ENCODE data around the gene EXTL1. TPM values are rescaled to one million over a fixed set of nuclear protein-coding genes. Genes with fewer than 3 reads are reported as not detected.

Gene EXTL1
- total and polyA plus RNA-seq, 2 of the 4 experiments (the other 2 are of a cell fraction) = 0.90 to 5.2 TPM

DNA sequence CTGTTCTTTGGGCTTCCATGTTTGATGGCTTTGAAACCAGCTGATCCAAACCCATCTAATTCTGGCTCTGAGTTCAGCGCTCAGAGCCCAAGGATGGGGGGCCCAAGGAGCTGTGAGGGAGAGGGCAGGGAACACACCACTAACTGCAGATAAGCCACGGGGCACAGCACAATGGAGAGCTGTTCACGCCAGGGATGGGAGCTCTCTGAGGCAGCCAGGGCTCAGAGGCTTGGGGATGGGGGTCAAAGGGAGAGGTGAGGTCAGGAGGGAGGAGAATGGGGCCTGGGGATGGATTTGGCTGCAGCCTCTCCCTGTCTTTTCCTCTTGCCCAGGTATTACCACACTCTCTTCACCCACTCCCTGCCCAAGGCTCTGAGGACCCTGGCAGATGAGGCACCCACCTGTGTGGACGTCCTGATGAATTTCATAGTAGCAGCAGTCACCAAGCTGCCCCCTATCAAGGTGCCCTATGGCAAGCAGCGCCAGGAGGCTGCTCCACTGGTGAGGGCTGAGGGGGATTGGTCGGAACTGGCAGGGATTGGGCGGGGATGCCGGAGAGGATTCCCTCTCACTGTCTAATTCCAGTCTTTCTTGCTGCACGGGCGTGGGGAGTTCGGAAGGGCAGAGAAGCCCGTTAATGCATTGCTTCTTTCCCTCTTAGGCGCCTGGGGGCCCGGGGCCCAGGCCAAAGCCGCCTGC, 13.1 kb downstream of the EXTL1 start:
- Histone ChIP-seq H2BK120ac (ENCODE audit: low read depth, low read length) (no peak overlapping the region), H4K5ac (ENCODE audit: low read depth, low read length) (no peak overlapping the region), H4K20me1 (ENCODE audit: insufficient read depth, low read length) (no peaks in the 10 kb centered on the region), H3K18ac (ENCODE audit: low read depth, low read length) (no peak overlapping the region), H3K27ac (ENCODE audit: insufficient read depth, low read length) (no peak overlapping the region), H4K8ac (ENCODE audit: low read depth in 2 of 2, low read length in 2 of 2) (peak overlapping the region in 1 of 2 experiments; percentile 34; a peak in 1 of 4 replicates), H3K9me1 (ENCODE audit: insufficient read depth, low read length) (0 out of 2 replicates have a peak, but pooled peaks cover 3% of the 10 kb centered on the region), H4K91ac (ENCODE audit: insufficient read depth, low read depth, low read length) (no peak overlapping the region), H3K14ac (replicated peaks; ENCODE audit: low read depth, low read length) (no peak overlapping the region), H3K4me1 (ENCODE audit: control insufficient read depth, insufficient read depth, low read length) (peaks cover 6% of the 10 kb centered on the region), H2BK5ac (ENCODE audit: low read depth, low read length, poor library complexity, severe bottlenecking) (no peak overlapping the region), H3K56ac (ENCODE audit: extremely low read depth, insufficient read depth, low read length) (no peak overlapping the region), H2AK5ac (ENCODE audit: low read depth, low read length) (no peak overlapping the region), H2AK9ac (replicated peaks; ENCODE audit: low read depth, low read length, poor library complexity) (peak overlapping the region; percentile 71), H3K4me2 (ENCODE audit: low read depth, low read length) (peak overlapping the region; percentile 77), H3K23ac (ENCODE audit: low read depth, low read length) (no peak overlapping the region), H3K9me3 (ENCODE audit: control insufficient read depth, insufficient read depth, low read length) (no peaks in the 10 kb centered on the region), H2BK15ac (ENCODE audit: low read depth, low read length) (no peak overlapping the region), H2AFZ (replicated peaks; ENCODE audit: low read length, poor library complexity) (peak overlapping the region; percentile 98), H2BK20ac (ENCODE audit: low read depth, low read length) (no peak overlapping the region), H3K4me3 (ENCODE audit: insufficient read depth, low read depth, low read length) (peak overlapping the region; percentile 66), H3K9ac (ENCODE audit: low read depth, low read length) (no peak overlapping the region), H3K4ac (ENCODE audit: low read depth, low read length) (0 out of 2 replicates have a peak overlapping the region, but pooled peaks have one; percentile 11), H3K27me3 (ENCODE audit: control insufficient read depth, insufficient read depth, low read length) (peaks cover 14% of the 10 kb centered on the region; the same call in 1 of the 2 replicates), H3K79me1 (ENCODE audit: low read depth in 1 of 2, low read length in 2 of 2) (no peaks in the 10 kb centered on the region), H3K36me3 (ENCODE audit: control insufficient read depth, insufficient read depth, low read length) (no peaks in the 10 kb centered on the region)
- POLR2A ChIA-PET (ENCODE audit: unreplicated experiment) = no interaction called here
- TF ChIP-seq BHLHE40 (IDR thresholded peaks at IDR 0.05; ENCODE audit: low read depth, low read length) (no peak), CHD1 (IDR thresholded peaks at IDR 0.05; ENCODE audit: low read depth, low read length) (no peak), POLR2A (IDR thresholded peaks at IDR 0.05; ENCODE audit: low read depth, low read length) (no peak), RCOR1 (IDR thresholded peaks at IDR 0.05; ENCODE audit: insufficient replicate concordance, low read length) (no peak)
- TF ChIP-seq, protein P1, sequence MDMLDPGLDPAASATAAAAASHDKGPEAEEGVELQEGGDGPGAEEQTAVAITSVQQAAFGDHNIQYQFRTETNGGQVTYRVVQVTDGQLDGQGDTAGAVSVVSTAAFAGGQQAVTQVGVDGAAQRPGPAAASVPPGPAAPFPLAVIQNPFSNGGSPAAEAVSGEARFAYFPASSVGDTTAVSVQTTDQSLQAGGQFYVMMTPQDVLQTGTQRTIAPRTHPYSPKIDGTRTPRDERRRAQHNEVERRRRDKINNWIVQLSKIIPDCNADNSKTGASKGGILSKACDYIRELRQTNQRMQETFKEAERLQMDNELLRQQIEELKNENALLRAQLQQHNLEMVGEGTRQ (IDR thresholded peaks at IDR 0.05; ENCODE audit: low read depth, low read length) = no peak
- TF ChIP-seq, protein P2, sequence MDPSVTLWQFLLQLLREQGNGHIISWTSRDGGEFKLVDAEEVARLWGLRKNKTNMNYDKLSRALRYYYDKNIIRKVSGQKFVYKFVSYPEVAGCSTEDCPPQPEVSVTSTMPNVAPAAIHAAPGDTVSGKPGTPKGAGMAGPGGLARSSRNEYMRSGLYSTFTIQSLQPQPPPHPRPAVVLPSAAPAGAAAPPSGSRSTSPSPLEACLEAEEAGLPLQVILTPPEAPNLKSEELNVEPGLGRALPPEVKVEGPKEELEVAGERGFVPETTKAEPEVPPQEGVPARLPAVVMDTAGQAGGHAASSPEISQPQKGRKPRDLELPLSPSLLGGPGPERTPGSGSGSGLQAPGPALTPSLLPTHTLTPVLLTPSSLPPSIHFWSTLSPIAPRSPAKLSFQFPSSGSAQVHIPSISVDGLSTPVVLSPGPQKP (IDR thresholded peaks at IDR 0.05; ENCODE audit: borderline replicate concordance, low read depth, low read length) = no peak
- TF ChIP-seq, protein P3, sequence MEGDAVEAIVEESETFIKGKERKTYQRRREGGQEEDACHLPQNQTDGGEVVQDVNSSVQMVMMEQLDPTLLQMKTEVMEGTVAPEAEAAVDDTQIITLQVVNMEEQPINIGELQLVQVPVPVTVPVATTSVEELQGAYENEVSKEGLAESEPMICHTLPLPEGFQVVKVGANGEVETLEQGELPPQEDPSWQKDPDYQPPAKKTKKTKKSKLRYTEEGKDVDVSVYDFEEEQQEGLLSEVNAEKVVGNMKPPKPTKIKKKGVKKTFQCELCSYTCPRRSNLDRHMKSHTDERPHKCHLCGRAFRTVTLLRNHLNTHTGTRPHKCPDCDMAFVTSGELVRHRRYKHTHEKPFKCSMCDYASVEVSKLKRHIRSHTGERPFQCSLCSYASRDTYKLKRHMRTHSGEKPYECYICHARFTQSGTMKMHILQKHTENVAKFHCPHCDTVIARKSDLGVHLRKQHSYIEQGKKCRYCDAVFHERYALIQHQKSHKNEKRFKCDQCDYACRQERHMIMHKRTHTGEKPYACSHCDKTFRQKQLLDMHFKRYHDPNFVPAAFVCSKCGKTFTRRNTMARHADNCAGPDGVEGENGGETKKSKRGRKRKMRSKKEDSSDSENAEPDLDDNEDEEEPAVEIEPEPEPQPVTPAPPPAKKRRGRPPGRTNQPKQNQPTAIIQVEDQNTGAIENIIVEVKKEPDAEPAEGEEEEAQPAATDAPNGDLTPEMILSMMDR (conservative IDR thresholded peaks at IDR 0.05; ENCODE audit: low read depth, low read length) = no peak
- CTCF ChIA-PET = interaction anchor here (0.5 to 1.2 kb wide), 6 partner anchors 13 to 773 kb away, joined by 3 to 9 read pairs (median 4); partner anchors contain the start of gene EXTL1
- no peak for DNase-seq
- in situ Hi-C loops (cut with MboI; ENCODE audit: low sequenced_read_pairs) = no loop called here
- dilution Hi-C loops (cut with HindIII; ENCODE audit: low sequenced_read_pairs, unreplicated experiment) = no loop called here
- 0% methylated on average over 1 of the region's 15 CpGs; no CpG with 5 or more reads in 1 of the 2 experiments for WGBS, 2 experiments (ENCODE audit: extremely low coverage in 2 of 2, insufficient read length in 1 of 2)
- no TSS peak for BruUV-seq (replicated peaks)
- ATAC-seq (ENCODE audit: low read depth) = peak; percentile 2
- intact Hi-C loops (cut with micrococcal nuclease) = loop anchor here (5.0 kb wide), 1 partner anchor 243 kb away; no protein-coding TSS in a partner anchor

All from IMR-90 (cell line).